ENCODE data around the gene LUC7L. TPM values are rescaled to one million over a fixed set of nuclear protein-coding genes. Genes with fewer than 3 reads are reported as not detected.
"Not testable (repeated sequence)": the region's sequence is repeated elsewhere in the genome, so short reads cannot be mapped to it uniquely, and the experiment has no call there.

The LUC7L gene
- total and polyA plus RNA-seq, 9 donors, result 56.6 to 112 (median 73.5) TPM

DNA sequence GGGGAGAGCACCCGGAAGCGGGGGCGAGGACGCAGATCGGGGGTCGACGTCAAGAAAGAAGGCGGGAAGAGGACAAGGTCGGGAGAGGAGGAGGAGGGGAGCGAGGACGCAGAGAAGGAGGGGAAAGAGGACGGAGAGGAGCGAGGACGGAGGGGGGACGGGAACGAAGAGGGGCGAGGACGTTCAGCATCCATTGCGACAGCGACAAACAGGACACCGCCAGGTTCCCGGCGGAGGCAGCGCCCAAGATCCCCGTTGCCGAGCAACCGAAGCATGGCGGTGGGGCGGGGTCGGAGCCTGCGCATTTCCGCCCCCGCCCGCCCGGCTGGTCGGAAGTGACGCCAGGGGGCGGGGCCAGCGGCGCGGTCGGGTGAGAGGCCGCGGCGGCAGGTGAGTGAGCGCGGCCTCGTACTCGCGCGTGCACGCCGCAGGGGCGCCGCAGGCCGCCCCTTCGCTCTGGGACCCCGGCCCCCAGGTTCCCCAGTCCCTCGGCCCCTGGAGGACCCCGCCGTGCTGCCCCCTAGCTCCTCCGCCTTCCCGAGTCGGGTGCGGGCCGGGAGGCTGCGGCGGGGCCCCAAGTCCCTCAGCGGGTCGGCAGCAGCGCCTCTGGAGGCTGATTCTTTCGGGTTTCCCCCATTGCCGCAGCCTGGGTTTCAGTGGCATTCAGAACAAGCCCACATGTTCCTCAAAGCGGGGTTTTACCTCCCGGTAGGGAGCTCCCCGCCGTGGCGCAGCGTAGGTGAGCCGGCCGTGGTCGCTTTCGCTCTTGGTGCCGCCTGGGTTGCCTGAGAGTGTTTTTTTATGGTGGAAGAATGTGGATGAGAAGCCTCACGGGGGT is 5.4 kb upstream of the LUC7L start, which contains the start of gene FAM234A:
Gene FAM234A, plus strand, starts transcription at position 354 of the 838 bp plus-strand sequence. CDS start 19,593 bp downstream, outside the sequence.
- peaks cover 1% of the 10 kb centered on the region for H3K4me1 ChIP-seq (ENCODE audit: insufficient read depth)
- 0 to 1% (median 0%) methylated on average over 74 to 85 of the region's 85 CpGs for WGBS, 3 donors
- H3K4me3 ChIP-seq, result peak within 1 kb of the TSS; percentile 90
- no peaks in the 10 kb centered on the region for H3K36me3 ChIP-seq
- no peaks in the 10 kb centered on the region for H3K9me3 ChIP-seq
- intact Hi-C loops (cut with DNase I), result loop anchor here in 2 of 4 donors (5.0 to 10.0 kb wide), 2 partner anchors 113 to 120 kb away; partner anchors contain the start of gene AXIN1 (in 1 of the 2)
- no peaks in the 10 kb centered on the region for H3K27me3 ChIP-seq
- peak within 1 kb of the TSS; percentile 85 to 88 for H3K27ac ChIP-seq
- peak; percentile 92 to 95 (median 94) for DNase-seq
- peak; percentile 69 for TF ChIP-seq EP300 (IDR thresholded peaks at IDR 0.05)
- TF ChIP-seq POLR2A (IDR thresholded peaks at IDR 0.05), result peak; percentile 96
- TF ChIP-seq, protein P1, sequence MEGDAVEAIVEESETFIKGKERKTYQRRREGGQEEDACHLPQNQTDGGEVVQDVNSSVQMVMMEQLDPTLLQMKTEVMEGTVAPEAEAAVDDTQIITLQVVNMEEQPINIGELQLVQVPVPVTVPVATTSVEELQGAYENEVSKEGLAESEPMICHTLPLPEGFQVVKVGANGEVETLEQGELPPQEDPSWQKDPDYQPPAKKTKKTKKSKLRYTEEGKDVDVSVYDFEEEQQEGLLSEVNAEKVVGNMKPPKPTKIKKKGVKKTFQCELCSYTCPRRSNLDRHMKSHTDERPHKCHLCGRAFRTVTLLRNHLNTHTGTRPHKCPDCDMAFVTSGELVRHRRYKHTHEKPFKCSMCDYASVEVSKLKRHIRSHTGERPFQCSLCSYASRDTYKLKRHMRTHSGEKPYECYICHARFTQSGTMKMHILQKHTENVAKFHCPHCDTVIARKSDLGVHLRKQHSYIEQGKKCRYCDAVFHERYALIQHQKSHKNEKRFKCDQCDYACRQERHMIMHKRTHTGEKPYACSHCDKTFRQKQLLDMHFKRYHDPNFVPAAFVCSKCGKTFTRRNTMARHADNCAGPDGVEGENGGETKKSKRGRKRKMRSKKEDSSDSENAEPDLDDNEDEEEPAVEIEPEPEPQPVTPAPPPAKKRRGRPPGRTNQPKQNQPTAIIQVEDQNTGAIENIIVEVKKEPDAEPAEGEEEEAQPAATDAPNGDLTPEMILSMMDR (IDR thresholded peaks at IDR 0.05), result peak; percentile 25 to 80 (median 71)

GRCh38 chr16:230949-231348 is 1.7 kb upstream of the LUC7L start:
- Histone ChIP-seq H3K9me3 (no peaks in the 10 kb centered on the region), H3K4me1 (ENCODE audit: insufficient read depth) (peaks cover 3% of the 10 kb centered on the region), H3K4me3 (no peak overlapping the region), H3K27me3 (no peaks in the 10 kb centered on the region), H3K36me3 (no peaks in the 10 kb centered on the region), H3K27ac (no peak overlapping the region)
- WGBS, 3 donors, result 79 to 83% (median 79%) methylated on average over 22 of the region's 22 CpGs
- peak in 2 of 5 donors; percentile 27 to 29 for DNase-seq
- no peak for TF ChIP-seq POLR2A (IDR thresholded peaks at IDR 0.05)
- TF ChIP-seq EP300 (IDR thresholded peaks at IDR 0.05), result no peak
- TF ChIP-seq, protein P1 (IDR thresholded peaks at IDR 0.05), result no peak
- intact Hi-C loops (cut with DNase I), result loop anchor here in 1 of 4 donors (10.0 kb wide), 1 partner anchor 124 kb away; the partner anchor contains the start of gene AXIN1

GRCh38 chr16:230351-230750 is 1.1 kb upstream of the LUC7L start:
- intact Hi-C loops (cut with DNase I), result loop anchor here in 1 of 4 donors (10.0 kb wide), 1 partner anchor 124 kb away; the partner anchor contains the start of gene AXIN1
- not testable (repeated sequence) for H3K27me3 ChIP-seq; H3K27ac ChIP-seq; H3K4me1 ChIP-seq (ENCODE audit: insufficient read depth); H3K36me3 ChIP-seq; H3K9me3 ChIP-seq; H3K4me3 ChIP-seq
- DNase-seq, result peak in 3 of 5 donors; percentile 33 to 43 (median 40)
- whole genome bisulfite sequencing, 3 donors, result 91 to 93% (median 93%) methylated on average over 18 of the region's 18 CpGs

DNA sequence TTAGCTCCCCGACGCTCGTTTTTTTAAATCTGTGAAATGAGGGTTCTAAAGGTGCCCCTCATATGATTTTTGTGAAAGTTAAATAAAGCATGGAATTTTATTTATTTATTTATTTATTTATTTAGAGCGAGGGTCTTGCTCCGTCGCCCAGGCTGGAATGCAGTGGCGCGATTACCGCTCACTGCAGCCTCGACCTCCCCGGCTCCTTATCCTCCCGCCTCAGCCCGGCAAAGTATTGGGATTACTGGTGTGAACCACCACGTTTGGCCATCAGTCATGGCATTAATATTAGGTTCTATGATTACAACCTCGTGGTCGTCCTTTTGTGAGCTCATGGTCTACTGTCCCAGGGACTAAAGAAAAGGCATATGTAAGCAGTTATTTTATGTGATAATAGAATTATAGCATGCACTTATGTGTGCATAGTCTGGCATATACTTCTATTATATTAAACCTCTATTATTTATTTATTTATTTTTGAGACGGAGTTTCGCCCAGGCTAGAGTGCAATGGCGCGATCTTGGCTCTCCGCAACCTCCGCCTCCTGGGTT is 557 bp upstream of the LUC7L start:
- Histone ChIP-seq H3K4me1 (ENCODE audit: insufficient read depth) (peaks cover 3% of the 10 kb centered on the region), H3K36me3 (no peaks in the 10 kb centered on the region), H3K27ac (no peak overlapping the region), H3K27me3 (no peaks in the 10 kb centered on the region), H3K4me3 (peak overlapping the region; percentile 97), H3K9me3 (no peaks in the 10 kb centered on the region)
- intact Hi-C loops (cut with DNase I), result loop anchor here in 1 of 4 donors (10.0 kb wide), 1 partner anchor 125 kb away; the partner anchor contains the start of gene AXIN1
- no peak for TF ChIP-seq POLR2A (IDR thresholded peaks at IDR 0.05)
- TF ChIP-seq EP300 (IDR thresholded peaks at IDR 0.05), result no peak
- TF ChIP-seq, protein P1 (IDR thresholded peaks at IDR 0.05), result no peak
- peak in 2 of 5 donors; percentile 36 to 42 for DNase-seq
- WGBS, 3 donors, result 75 to 82% (median 76%) methylated on average over 22 of the region's 22 CpGs

Data from ovary (tissue), 9 donors.